ENCODE data around the gene ANP32B.
A peak's percentile ranks its signal among the peaks of the same experiment; 100 is the strongest.

The ANP32B gene

DNA sequence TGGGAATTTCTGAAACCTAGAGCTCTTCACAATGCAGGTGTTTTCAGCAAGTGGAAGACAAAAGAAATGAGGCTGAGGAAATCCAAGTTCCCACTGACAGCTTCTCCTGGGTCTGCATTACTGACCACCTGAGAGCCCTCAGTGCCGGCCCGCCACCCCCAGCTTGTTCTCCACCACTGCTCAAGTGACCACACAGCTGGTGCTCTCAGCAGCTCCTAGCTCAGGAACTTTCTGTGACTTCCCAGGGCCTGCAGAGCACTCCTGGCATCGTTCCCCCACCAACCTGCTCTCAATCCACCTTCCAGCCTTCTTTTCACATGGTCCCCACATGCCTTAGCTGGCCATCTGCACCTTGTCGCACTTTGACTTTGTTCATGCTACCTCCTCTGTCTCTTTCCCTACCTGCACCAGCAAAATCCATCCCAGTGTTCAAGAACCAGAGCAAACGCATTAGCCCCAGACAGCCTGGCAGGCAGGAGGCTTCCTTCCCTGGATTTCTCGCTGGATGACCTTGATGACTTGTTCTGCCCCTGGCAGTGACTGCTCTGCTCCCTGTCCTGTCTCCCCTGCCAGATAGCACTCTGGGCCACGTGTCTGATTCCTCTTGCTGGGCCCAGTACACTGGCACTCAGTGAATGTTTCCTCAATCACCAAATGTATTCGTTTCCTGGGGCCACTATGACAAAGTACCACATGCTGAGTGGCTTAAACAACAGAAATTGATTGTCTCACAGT, 38.3 kb downstream of the ANP32B start:
- no peak for DNase-seq (ENCODE audit: low read depth in 4 of 4, low spot score in 1 of 4)

DNA sequence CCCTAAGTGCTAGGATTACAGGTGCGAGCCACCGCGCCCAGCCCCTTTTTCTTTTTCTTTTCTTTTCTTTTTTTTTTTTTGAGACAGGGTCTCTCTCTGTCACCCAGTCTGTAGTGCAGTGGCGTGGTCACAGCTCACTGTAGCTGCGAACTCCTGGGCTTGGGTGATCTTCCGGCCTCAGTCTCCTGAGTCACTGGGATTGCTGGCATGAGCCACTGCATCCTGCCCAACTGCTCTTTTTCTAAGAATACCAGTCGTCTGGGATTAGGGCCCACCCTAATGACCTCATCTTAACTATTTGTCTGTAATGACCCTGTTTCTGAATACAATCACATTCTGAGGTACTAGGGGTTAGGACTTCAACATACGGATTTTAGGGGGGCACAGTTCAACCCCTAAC, 39.3 kb downstream of the ANP32B start:
- DNase-seq (ENCODE audit: low read depth in 4 of 4, low spot score in 1 of 4) = no peak

DNA sequence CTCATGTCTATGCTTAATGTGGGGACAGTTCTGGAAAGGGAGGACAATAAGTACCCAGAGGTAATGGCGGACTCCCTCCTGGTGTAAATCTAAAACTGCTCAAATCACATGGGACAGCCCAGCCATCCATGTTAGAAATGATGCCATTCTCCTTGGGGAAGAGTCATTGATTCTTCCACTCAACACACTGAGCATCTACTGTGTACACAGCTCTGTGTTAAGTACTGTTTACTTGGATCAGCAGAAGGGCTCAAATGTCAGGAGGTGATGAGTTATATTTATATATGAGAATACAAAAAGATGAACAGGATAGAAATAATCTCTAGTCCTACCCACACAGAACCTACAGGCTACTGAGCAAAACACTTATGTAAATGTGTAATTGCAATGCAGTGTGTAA, 41.6 kb downstream of the ANP32B start:
- DNase-seq (ENCODE audit: low read depth in 4 of 4, low spot score in 1 of 4) = no peak

DNA sequence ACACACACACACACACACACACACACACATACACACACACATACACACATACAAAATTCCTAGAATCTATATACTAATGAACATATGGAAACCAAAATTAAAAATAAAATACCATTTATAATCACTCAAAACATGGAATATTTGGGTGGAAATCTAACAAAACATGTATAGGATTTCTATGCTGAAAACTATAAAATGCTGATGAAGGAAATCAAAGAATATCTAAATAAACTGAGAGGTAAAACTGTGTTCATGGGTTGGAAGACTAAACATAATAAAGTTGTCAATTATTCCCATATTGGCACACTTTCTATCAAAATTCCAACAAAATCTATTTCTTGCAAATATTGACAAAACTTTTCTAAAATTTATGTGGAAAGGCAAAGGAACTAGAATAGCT, 48.0 kb downstream of the ANP32B start:
- DNase-seq (ENCODE audit: low read depth in 4 of 4, low spot score in 1 of 4) = no peak

DNA sequence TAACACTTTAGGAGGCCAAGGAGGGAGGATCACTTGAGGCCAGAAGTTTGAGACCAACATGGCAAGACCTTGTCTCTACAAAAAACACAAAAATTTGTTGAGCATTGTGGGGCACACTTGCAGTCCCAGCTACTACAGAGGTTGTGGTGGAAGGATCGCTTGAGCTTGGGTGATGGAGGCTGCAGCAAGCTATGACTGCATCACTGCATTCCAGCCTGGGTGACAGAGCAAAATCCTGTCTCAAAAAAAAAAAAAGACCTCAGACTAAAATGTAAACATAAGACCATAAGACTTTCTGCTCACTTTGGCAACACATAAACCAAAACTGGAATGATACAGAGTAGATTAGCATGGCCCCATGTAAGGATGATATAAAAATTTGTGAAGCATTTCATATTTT, 48.8 kb downstream of the ANP32B start:
- no peak for DNase-seq (ENCODE audit: low read depth in 4 of 4, low spot score in 1 of 4)

DNA sequence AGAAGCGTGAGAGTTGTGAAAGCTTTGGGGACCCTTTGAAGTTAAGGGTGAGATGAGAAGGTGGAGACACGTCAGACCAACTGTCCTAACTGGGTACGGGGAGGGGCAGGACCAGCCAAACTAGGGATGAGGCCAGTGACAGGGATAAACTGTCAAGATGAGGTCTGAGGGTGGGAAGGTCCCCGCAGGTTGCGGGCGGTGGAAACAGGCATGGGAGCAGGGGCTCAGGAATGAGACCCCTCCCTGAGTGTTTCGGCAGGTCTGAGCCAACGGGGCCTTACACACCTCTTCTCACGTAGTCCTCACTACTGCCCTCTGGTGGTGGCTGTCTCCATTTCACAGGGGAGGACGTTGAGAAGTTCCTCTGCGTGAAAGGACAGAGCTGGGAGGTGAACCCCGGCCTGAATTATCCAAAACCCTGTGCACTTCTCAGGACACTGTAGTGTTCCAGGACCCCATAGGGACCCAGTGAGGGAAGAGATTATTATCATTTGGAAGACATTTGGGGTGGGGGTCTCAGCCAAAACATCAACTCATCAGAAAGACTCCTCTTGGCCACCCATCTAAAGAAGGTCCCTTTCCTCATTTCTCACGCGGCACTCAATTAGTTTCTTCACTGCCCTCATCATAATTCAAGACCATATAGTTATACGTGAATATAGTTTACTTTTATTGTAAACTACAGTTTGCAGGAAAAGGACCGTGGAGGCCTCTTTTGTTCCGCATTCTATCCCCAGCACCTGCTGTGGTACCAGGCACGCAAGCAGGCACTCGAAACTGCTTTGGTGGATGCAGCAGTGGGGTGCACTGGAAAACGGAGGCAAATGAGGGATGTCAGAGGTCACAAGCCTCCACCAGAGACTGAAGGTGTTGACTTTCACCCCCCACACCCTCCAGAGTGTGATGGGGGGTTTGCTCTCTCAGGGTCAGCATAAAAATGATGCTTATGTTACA, 51.7 kb downstream of the ANP32B start:
- DNase-seq (ENCODE audit: low read depth in 4 of 4, low spot score in 1 of 4) = peak; percentile 84 to 94 (median 88)

DNA sequence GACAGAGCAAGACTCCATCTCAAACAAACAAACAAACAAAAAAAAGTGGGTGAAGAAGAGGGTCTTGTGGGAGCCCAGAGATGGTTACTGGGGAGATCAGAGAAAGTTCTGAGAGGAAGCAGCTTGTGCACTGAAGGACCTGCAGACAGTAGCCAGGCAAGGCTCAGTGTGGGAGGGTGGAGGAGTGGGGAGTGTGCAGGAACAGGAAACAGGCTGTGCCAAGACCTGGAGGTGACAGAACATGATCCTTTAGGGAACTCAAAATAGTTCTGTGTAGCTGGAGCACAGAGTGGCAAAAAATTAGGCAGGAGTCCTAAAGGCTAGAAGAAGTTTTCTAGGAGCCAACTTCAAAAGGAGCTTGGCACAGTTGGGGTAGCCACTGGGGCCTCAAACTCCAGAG, 54.2 kb downstream of the ANP32B start:
- no peak for DNase-seq (ENCODE audit: low read depth in 4 of 4, low spot score in 1 of 4)

DNA sequence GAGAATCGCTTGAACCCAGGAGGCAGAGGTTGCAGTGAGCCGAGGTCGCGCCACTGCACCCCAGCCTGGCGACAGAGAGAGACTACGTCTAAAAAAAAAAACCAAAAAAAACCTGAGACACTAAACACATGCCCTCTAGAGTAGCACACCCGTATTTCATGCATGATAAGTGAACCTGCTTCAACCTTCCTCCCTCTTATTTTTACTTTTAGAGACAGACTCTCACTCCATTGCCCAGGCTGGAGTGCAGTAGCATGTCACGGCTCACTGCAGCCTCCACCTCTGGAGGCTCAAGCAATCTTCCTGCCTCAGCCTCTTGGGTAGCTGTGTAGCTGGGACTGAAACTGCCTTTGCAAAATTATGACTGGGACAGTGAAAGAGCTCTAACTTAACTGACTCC, 55.8 kb downstream of the ANP32B start:
- DNase-seq (ENCODE audit: low read depth in 4 of 4, low spot score in 1 of 4) = no peak

DNA sequence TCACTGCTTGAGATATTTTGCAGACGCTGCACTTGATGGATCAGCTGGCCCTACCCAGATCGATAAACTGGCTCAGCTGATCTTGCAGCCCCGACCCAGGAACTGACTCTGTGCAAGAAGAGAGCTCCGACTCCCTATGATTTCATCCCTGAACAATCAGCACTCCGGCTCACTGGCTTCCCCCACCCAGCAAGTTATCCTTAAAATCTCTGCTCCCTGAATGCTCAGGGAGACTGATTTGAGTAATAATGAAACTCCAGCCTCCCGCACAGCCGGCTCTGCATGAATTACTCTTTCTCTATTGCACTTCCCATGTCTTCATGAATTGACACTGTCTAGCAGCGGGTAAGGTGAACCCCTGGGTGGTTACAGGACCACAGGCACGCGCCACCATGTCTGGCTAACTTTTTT, 56.5 kb downstream of the ANP32B start:
- no peak for DNase-seq (ENCODE audit: low read depth in 4 of 4, low spot score in 1 of 4)

DNA sequence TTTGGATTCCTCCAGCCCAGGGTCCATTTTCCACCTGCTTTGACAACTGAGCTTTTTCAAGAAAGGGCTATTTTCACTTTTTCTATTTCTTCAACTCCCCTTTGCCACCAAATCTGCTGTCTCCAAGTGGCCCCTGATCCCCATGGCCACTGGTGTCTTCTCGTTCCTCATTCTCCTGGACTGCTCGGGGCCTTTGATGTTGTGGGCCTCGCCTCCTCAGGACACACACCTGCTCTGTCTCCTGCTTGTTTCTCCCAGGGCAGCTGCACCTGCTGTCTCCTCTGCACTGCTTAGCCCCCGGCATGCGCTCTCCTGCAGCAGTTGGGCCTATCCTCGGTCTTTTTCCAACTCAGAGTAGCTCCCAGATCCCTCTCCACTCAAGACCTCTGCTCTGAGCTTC, 57.1 kb downstream of the ANP32B start:
- DNase-seq (ENCODE audit: low read depth in 4 of 4, low spot score in 1 of 4) = no peak

DNA sequence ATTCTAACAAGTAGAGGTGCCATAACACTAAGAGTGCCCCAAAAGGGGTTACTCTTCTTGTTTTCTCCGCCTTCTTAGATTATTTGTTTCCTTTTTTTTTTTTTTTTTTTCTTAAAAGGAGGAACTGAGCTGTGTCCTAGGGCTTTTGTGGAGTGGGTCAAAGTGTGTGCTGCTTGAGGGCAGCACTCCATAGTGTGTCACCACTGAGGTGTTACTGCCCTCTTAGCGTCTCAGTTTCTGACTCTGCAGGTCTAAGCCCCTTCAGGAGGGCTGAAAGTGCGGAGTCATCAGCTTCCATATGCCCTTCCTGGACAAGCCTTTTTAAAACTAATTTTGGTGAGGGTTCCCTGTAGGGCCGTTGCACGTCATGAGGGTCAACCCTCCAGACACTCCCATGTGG, 60.8 kb downstream of the ANP32B start:
- DNase-seq (ENCODE audit: low read depth in 4 of 4, low spot score in 1 of 4) = no peak

DNA sequence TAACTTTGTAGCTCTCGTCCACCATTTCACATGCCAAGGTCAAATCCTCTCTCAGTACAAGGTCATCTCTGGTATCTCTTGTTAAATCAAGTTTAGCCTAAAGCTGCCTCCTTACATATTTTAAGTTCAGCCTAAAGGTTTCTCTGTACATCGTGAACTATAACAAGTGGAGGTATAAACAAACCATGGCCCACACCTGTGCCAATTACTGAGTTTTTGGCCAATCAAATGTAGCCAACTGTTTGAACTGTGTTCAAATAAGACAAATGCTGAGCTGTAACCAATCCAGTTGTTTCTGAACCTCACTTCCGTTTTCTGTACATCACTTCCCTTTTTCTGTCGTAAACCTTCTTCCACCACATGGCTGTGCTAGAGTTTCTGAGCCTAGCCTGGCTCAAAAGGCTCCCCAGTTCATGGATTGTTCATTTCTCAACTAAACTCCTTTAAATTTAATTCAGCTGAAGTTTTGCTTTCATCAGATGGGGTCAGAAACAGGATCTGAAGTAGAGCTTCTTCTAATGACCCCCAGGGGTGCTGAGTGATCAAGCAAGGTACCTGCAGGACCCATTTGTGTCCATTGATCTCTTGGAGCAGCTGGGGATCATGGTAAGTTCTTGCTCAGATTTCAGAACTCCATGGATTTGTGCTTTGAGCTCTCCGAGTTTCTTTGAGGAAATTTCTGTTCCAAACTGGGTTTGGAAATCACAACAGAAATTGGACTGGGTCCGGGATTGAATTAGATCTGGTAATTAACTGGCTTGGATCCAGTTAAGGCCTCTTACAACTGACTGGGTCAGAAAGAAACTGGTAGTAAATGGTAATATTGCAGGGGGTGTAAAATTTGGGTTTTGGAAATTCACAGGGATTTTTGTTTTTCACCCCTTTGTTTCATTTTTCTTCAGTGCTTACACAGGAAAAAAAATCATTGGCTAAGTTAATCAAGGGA, 62.4 kb downstream of the ANP32B start:
- DNase-seq (ENCODE audit: low read depth in 4 of 4, low spot score in 1 of 4) = peak in 1 of 4 experiments; percentile 12

DNA sequence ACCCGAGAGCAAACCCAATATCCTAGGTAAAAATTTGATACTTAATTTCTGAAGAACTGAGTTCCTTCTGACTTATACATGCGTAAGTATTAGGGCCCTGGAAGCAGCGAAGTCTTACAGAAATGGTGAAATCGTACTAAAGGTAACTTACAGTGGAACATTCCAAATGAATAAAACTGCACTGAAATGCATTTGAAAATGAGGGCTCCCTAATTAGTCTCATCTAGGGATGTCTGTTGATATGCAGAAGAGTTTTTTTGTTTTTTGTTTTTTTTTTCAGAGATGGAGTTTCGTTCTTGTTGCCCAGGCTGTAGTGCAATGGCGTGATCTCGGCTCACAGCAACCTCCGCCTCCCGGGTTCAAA, 63.0 kb downstream of the ANP32B start:
- DNase-seq (ENCODE audit: low read depth in 4 of 4, low spot score in 1 of 4) = no peak

DNA sequence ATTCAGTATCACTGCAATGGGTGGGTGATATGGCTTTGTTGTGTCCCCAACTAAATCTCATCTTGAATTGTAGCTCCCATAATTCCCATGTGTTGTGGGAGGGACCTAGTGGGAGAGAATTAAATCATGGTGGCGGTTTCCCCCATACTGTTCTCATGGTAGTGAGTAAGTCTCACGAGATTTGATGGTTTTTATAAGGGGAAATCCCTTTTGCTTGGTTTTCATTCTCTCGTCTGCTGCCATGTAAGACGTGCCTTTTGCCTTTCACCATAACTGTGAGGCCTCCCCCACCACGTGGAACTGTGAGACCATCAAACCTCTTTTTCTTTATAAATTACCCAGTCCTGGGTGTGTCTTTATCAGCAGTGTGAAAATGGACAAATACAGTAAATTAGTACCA, 63.9 kb downstream of the ANP32B start:
- DNase-seq (ENCODE audit: low read depth in 4 of 4, low spot score in 1 of 4) = no peak

DNA sequence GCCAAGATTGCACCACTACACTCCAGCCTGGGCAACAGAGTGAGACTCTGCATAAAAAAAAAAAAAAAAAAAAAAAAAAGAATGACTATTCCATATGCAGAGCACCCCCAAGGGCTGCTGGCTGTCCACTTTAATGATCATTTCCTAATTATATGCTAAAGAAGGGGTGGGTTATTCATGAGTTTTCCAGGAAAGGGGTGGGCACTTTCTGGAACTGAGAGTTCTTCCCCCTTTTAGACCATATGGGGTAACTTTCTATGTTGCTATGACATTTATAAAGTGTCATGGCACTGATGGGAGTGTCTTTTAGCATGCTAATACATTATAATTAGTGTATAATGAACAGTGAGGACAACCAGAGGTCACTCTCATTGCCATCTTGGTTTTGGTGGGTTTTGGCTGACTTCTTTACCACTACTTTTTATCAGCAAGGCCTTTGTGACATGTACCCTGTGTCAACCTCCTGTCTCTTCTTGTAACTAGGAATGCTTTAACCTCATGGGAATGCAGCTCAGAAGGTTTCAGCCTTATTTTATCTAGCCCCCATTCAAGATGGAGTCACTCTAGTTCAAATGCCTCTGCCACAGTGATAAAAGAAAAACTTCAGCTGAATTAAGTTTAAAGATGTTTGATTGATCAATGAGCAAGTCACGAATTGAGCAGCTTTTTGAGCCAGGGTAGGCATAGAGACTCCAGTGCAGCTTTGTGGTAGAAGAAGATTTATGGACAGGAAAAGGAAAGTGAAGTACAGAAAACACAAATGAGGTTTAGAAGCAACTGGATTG, 66.3 kb downstream of the ANP32B start:
- DNase-seq (ENCODE audit: low read depth in 4 of 4, low spot score in 1 of 4) = no peak

DNA sequence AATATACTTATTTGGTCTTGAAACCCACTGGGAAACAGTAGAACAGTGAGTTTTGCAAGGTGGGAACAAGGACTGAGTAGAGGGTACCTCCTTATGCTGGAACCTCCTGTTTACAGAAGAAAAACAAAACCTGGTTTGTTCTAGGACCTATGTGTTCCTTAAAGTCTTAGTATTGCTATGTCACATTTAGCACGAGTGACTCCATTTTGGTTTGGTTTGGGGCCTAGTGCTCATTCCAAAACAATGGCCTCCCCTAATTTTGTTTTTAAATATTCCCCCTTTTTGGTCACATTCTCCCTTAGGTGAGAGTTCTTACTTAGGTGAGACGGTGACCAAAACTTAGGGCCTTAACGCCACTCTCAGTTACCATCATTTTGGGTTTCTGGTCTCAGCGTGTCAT, 67.2 kb downstream of the ANP32B start:
- DNase-seq (ENCODE audit: low read depth in 4 of 4, low spot score in 1 of 4) = no peak

DNA sequence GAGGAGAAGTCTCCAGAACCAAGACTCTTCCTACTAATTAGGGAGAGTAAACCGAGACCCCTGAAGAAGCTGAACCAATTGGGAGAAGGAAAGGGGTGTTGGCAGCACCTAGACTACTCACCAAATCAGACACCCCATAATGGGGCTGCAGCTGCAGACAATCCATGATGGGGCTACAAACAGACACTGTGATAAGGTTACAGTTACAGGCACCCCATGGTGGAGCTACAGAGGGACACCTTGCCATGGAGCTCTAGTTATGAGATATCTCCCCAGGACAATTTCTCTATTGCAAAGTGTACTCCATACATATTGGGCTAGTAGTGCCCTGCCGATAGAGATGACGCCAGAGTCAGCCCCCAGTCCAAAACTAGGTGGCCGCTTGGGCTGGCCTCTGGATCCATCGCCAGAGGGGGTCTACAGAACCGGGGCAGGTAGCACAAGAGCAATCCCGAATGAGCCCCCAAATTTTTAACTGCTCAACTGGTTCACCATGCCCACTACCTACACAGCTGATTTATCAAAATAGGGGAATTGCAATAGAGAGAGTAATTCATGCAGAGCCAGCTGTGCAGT, 71.3 kb downstream of the ANP32B start:
- DNase-seq (ENCODE audit: low read depth in 4 of 4, low spot score in 1 of 4) = no peak

DNA sequence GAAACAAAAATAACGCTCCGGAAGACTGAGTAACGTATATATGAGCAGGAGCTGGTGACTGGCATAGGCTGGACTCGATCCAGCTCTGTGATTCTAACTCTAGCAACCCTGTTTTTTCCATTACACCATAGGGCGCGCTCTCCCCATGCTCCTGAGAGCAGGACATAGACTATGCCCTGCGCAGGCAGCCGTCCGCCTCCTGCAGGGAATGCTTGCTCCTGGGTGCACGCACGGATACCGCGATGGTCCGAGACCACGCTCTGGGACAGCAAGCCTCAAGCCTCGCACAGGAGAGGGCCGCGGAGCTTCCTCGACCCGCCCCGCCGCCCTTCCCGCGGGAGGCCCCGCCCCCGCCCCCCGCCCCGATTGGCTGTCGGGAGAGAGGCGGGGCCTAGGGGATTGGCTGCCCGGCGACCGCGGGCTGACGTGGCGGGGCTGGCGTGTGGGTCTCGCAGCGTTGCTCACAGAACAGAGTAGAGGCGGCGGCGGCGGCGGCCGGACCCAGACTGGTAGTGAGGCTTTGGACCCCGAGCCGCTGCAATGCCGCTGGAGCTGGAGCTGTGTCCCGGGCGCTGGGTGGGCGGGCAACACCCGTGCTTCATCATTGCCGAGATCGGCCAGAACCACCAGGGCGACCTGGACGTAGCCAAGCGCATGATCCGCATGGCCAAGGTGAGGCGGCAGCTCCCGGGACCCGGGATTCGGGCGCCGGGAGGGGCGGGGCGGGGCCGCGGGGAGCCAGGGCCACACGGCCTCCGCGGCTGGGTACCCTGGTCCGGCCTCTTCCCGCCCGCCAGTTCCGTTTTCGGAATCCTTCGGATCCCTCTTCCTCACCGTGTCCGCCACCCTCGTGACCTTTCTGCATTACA, 73.4 kb downstream of the ANP32B start, which contains the start of gene NANS:
TSS of gene NANS (plus strand) at position 464 of the 869 bp plus-strand sequence. CDS start at position 541, 77 bp downstream.
- peak; percentile 80 to 93 (median 86) for DNase-seq (ENCODE audit: low read depth in 4 of 4, low spot score in 1 of 4)
